ENCODE measurements around the gene OR5H14.
"Not testable (repeated sequence)": the region's sequence is repeated elsewhere in the genome, so short reads cannot be mapped to it uniquely, and the experiment has no call there.

The OR5H14 gene

GRCh38 chr3:98130421-98130820 is 16.9 kb upstream of the OR5H14 start, which contains the start of gene OR5H1:
TSS of gene OR5H1 (plus strand) at chr3:98130721. CDS start at chr3:98132698, 1,977 bp downstream.
- H3K27ac ChIP-seq = no peak within 1 kb of the TSS
- no peak for TF ChIP-seq CTCF (conservative IDR thresholded peaks at IDR 0.05)

GRCh38 chr3:98136631-98137030 is 10.6 kb upstream of the OR5H14 start:
- TF ChIP-seq CTCF (conservative IDR thresholded peaks at IDR 0.05) = no peak
- no peak overlapping the region for H3K27ac ChIP-seq

GRCh38 chr3:98137826-98138557 is 9.3 kb upstream of the OR5H14 start:
- not testable (repeated sequence) for H3K27ac ChIP-seq

GRCh38 chr3:98140531-98140930 is 6.7 kb upstream of the OR5H14 start:
- H3K27ac ChIP-seq = no peak overlapping the region
- no peak for TF ChIP-seq CTCF (conservative IDR thresholded peaks at IDR 0.05)

GRCh38 chr3:98148751-98149150 is 1.5 kb downstream of the OR5H14 start:
- no peak overlapping the region for H3K27ac ChIP-seq
- no peak for TF ChIP-seq CTCF (conservative IDR thresholded peaks at IDR 0.05)

GRCh38 chr3:98149456-98149855 is 2.2 kb downstream of the OR5H14 start:
- H3K27ac ChIP-seq = not testable (repeated sequence)

- TF ChIP-seq CTCF (conservative IDR thresholded peaks at IDR 0.05) = no peak
- no peak overlapping the region for H3K27ac ChIP-seq
Measured at GRCh38 chr3:98151241-98151640, 4.0 kb downstream of the OR5H14 start.

- no peak within 1 kb of the TSS for H3K27ac ChIP-seq
- no peak for TF ChIP-seq CTCF (conservative IDR thresholded peaks at IDR 0.05)
Measured at GRCh38 chr3:98166396-98166795, 19.1 kb downstream of the OR5H14 start, which contains the start of gene OR5H15. TSS of gene OR5H15 (plus strand) at chr3:98166696. CDS start at chr3:98168700, 2,004 bp downstream.

Data from VCaP (cell line).